Fibroblast of lung (primary cell): ENCODE data around the gene CSNK1E.

Experiments
- CTCF ChIP-seq, 2 donors: IDR thresholded peaks in 1 of 2; conservative IDR thresholded peaks in 1 of 2; 1 replicate in 1 of 2; 2 replicates in 1 of 2; pipeline ENCODE4 v1.5.1; 2011 to 2012; ENCODE audit warnings: low read length in 2 of 2, control low read depth in 1 of 2, inconsistent platforms in 1 of 2, low read depth in 1 of 2, mild to moderate bottlenecking in 1 of 2
- EZH2 ChIP-seq: IDR thresholded peaks from 2 replicates; pipeline ENCODE4 v1.5.1; 2012; ENCODE audit warnings: low read length, control low read depth, mild to moderate bottlenecking; ENCODE audit errors: missing control alignments

GRCh38 chr22:38289583-38290082 is 27.6 kb downstream of the CSNK1E start:
- no peak for TF ChIP-seq EZH2
- TF ChIP-seq CTCF (conservative IDR thresholded peaks at IDR 0.05 in 1 of 2, IDR thresholded peaks at IDR 0.05 in 1 of 2; ENCODE audit: low read depth in 1 of 2, low read length in 2 of 2), result no peak
